ENCODE measurements around the gene PGM2. TPM values are rescaled to one million over a fixed set of nuclear protein-coding genes. Genes with fewer than 3 reads are reported as not detected.

Gene PGM2
- total RNA-seq, 2 experiments from 2014 or later, result 67.4 to 108 TPM

GRCh38 chr4:37904824-37905223, 78.3 kb downstream of the PGM2 start:
- Histone ChIP-seq H3K9me3 (ENCODE audit: low read length) (no peaks in the 10 kb centered on the region), H3K36me3 (ENCODE audit: insufficient read depth, low read length) (peaks cover 46% of the 10 kb centered on the region), H3K27ac (ENCODE audit: low read depth, low read length, poor library complexity, severe bottlenecking) (no peak overlapping the region), H3K4me1 (ENCODE audit: insufficient read depth, low read length, poor library complexity, severe bottlenecking) (no peaks in the 10 kb centered on the region), H3K9me2 (ENCODE audit: insufficient read depth, low read length) (no peaks in the 10 kb centered on the region), H3K4me2 (ENCODE audit: low read length) (no peak overlapping the region), H3K4me3 (ENCODE audit: low read depth, low read length, poor library complexity, severe bottlenecking) (no peak overlapping the region), H2AFZ (ENCODE audit: low read length) (no peak overlapping the region), H4K20me1 (ENCODE audit: insufficient read depth, low read length) (no peaks in the 10 kb centered on the region), H3K79me2 (ENCODE audit: insufficient read depth, low read depth, low read length) (peaks cover 6% of the 10 kb centered on the region; the same call in 1 of the 2 replicates)
- intact Hi-C loops (cut with micrococcal nuclease; ENCODE audit: unreplicated experiment), result no loop called here
- DNase-seq (ENCODE audit: low spot score), result no peak
- POLR2A ChIA-PET, result interaction anchor here (0.6 to 0.7 kb wide), 3 partner anchors 14 to 68 kb away, joined by 3 to 6 read pairs (median 5); partner anchors contain the start of gene TBC1D1
- TF ChIP-seq EZH2phosphoT487 (IDR thresholded peaks at IDR 0.05; ENCODE audit: borderline replicate concordance, low read depth, low read length), result no peak
- no peak for TF ChIP-seq CTCF (conservative IDR thresholded peaks at IDR 0.05; ENCODE audit: low read length)
- no TSS peak for BruUV-seq (replicated peaks)
- CTCF ChIA-PET (ENCODE audit: unreplicated experiment), result no interaction called here

- ChIA-PET CTCF (ENCODE audit: unreplicated experiment) (no interaction called here), POLR2A (interaction anchor here (0.6 to 3.3 kb wide), 4 partner anchors 9 to 67 kb away, joined by 3 to 13 read pairs (median 6); partner anchors contain the start of gene TBC1D1)
- no peaks in the 10 kb centered on the region for H3K9me3 ChIP-seq (ENCODE audit: low read length)
- TF ChIP-seq EZH2phosphoT487 (IDR thresholded peaks at IDR 0.05; ENCODE audit: borderline replicate concordance, low read depth, low read length) (no peak), CTCF (conservative IDR thresholded peaks at IDR 0.05; ENCODE audit: low read length) (no peak)
- H3K9me2 ChIP-seq (ENCODE audit: insufficient read depth, low read length), result no peaks in the 10 kb centered on the region
- no peak for DNase-seq (ENCODE audit: low spot score)
- H2AFZ ChIP-seq (ENCODE audit: low read length), result no peak overlapping the region
- H3K79me2 ChIP-seq (ENCODE audit: insufficient read depth, low read depth, low read length), result peaks cover 13% of the 10 kb centered on the region; the same call in 1 of the 2 replicates
- intact Hi-C loops (cut with micrococcal nuclease; ENCODE audit: unreplicated experiment), result no loop called here
- H3K36me3 ChIP-seq (ENCODE audit: insufficient read depth, low read length), result peaks cover 46% of the 10 kb centered on the region
- H3K4me2 ChIP-seq (ENCODE audit: low read length), result no peak overlapping the region
- no peaks in the 10 kb centered on the region for H3K4me1 ChIP-seq (ENCODE audit: insufficient read depth, low read length, poor library complexity, severe bottlenecking)
- H3K4me3 ChIP-seq (ENCODE audit: low read depth, low read length, poor library complexity, severe bottlenecking), result no peak overlapping the region
- no TSS peak for BruUV-seq (replicated peaks)
- H3K27ac ChIP-seq (ENCODE audit: low read depth, low read length, poor library complexity, severe bottlenecking), result no peak overlapping the region
- H4K20me1 ChIP-seq (ENCODE audit: insufficient read depth, low read length), result no peaks in the 10 kb centered on the region
These were observed 79.2 kb downstream of the PGM2 start for GRCh38 chr4:37905533-37906169.

Measured in OCI-LY7 (cell line).